ENCODE measurements around the gene HNRNPL.
"Not testable (repeated sequence)": the region's sequence is repeated elsewhere in the genome, so short reads cannot be mapped to it uniquely, and the experiment has no call there.

The HNRNPL gene

DNA sequence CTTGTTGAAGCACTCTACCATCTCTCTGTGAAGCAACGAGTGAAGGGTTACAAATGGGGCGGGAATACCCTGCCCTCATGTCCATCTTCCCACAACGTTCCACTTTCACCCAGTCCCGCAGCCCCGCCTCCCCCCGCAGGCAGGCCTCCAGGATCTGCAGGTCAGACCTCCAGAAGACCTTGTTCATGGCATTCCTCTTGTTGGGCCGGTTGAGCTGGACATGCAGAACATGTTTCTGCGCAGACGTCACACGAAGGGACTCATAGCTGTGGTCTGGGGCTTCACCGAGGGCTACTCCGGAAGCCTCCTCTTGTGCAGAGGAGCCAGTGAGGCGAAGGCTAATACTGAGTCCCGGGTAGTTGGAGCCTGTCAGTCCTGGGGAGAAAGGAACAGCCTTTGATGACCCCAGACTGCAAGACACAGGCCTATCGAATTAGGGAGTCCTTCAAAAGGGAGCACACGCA is 18.6 kb downstream of the HNRNPL start:
- Histone ChIP-seq H3K36me3 (ENCODE audit: control insufficient read depth, low read length) (peaks cover 47% of the 10 kb centered on the region), H4K20me1 (ENCODE audit: control insufficient read depth, insufficient read depth, low read depth, low read length) (no peaks in the 10 kb centered on the region), H3F3A (ENCODE audit: control insufficient read depth, insufficient read depth) (peaks cover 27% of the 10 kb centered on the region), H3K4me2 (ENCODE audit: low read length) (peak overlapping the region; percentile 98), H3K4me3 (ENCODE audit: low read length) (peak overlapping the region; percentile 95), H3K9me3 (ENCODE audit: control insufficient read depth, insufficient read depth, low read length) (no peaks in the 10 kb centered on the region), H3K79me2 (ENCODE audit: control insufficient read depth, low read length) (peaks cover 18% of the 10 kb centered on the region), H3K9me2 (replicated peaks; ENCODE audit: control insufficient read depth, low read length) (no peaks in the 10 kb centered on the region), H3K27me3 (ENCODE audit: control insufficient read depth, low read length) (no peaks in the 10 kb centered on the region), H3K4me1 (ENCODE audit: control insufficient read depth, low read length) (peaks cover 26% of the 10 kb centered on the region), H3K27ac (ENCODE audit: low read depth, low read length) (peak overlapping the region; percentile 60)
- no peak for TF ChIP-seq EZH2phosphoT487 (IDR thresholded peaks at IDR 0.05; ENCODE audit: borderline replicate concordance, low read length)
- TF ChIP-seq, protein P1, sequence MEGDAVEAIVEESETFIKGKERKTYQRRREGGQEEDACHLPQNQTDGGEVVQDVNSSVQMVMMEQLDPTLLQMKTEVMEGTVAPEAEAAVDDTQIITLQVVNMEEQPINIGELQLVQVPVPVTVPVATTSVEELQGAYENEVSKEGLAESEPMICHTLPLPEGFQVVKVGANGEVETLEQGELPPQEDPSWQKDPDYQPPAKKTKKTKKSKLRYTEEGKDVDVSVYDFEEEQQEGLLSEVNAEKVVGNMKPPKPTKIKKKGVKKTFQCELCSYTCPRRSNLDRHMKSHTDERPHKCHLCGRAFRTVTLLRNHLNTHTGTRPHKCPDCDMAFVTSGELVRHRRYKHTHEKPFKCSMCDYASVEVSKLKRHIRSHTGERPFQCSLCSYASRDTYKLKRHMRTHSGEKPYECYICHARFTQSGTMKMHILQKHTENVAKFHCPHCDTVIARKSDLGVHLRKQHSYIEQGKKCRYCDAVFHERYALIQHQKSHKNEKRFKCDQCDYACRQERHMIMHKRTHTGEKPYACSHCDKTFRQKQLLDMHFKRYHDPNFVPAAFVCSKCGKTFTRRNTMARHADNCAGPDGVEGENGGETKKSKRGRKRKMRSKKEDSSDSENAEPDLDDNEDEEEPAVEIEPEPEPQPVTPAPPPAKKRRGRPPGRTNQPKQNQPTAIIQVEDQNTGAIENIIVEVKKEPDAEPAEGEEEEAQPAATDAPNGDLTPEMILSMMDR (IDR thresholded peaks at IDR 0.05; ENCODE audit: low read depth, low read length, poor library complexity, severe bottlenecking) = no peak

DNA sequence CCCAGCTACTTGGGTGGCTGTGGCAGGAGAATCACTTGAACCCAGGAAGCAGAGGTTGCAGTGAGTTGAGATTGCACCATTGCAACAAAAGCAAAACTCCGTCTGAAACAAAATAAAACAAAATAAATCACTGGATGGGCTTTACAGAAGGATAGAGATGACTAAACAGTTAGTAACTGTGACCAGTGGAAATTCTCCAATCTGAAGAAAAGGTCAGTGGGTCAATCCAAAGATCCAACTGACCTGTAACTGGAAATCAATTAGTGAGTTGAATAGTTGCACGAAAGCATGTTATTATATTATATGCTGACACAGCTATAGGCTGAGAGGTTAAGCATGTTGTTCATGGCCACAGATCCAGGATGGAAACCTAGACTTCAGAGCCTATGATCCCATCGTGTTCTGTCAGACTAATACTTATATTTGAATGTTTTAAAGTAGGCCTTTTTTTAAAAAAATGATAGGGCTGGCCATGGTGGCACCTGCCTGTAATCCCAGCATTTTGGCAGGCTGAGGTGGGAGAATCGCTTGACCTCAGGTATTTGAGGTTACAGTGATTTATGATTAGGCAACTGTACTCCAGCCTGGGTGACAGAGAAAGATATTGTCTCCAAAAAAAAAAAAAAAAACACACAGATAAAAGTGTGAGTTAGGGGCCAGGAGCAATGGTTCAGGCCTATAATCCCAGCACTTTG is 19.6 kb downstream of the HNRNPL start:
- H3F3A ChIP-seq (ENCODE audit: control insufficient read depth, insufficient read depth) = peaks cover 17% of the 10 kb centered on the region
- H3K27ac ChIP-seq (ENCODE audit: low read depth, low read length) = no peak overlapping the region
- peak overlapping the region; percentile 95 for H3K4me3 ChIP-seq (ENCODE audit: low read length)
- peaks cover 26% of the 10 kb centered on the region for H3K4me1 ChIP-seq (ENCODE audit: control insufficient read depth, low read length)
- no peaks in the 10 kb centered on the region for H3K27me3 ChIP-seq (ENCODE audit: control insufficient read depth, low read length)
- peaks cover 41% of the 10 kb centered on the region for H3K36me3 ChIP-seq (ENCODE audit: control insufficient read depth, low read length)
- H3K4me2 ChIP-seq (ENCODE audit: low read length) = peak overlapping the region; percentile 98
- H3K79me2 ChIP-seq (ENCODE audit: control insufficient read depth, low read length) = peaks cover 18% of the 10 kb centered on the region
- no peaks in the 10 kb centered on the region for H4K20me1 ChIP-seq (ENCODE audit: control insufficient read depth, insufficient read depth, low read depth, low read length)
- no peaks in the 10 kb centered on the region for H3K9me3 ChIP-seq (ENCODE audit: control insufficient read depth, insufficient read depth, low read length)
- TF ChIP-seq, protein P1 (IDR thresholded peaks at IDR 0.05; ENCODE audit: low read depth, low read length, poor library complexity, severe bottlenecking) = no peak
- no peak for TF ChIP-seq EZH2phosphoT487 (IDR thresholded peaks at IDR 0.05; ENCODE audit: borderline replicate concordance, low read length)
- no peaks in the 10 kb centered on the region for H3K9me2 ChIP-seq (replicated peaks; ENCODE audit: control insufficient read depth, low read length)

DNA sequence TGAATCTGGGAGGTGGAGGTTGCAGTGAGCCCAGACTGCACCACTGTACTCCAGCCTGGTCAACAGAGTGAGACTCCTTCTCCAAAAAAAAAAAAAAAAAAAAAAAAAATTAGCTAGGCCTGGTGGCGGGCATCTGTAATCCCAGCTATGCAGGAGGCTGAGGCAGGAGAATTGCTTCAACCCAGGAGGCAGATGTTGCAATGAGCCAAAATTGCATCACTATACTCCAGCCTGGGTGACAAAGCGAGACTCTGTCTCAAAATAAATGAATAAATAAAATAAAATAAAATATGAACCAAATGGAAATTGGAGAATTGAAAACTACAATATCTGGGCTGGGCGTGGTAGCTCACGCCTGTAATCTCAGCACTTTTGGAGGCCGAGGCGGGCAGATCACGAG is 20.6 kb downstream of the HNRNPL start:
- not testable (repeated sequence) for H4K20me1 ChIP-seq (ENCODE audit: control insufficient read depth, insufficient read depth, low read depth, low read length); H3K4me2 ChIP-seq (ENCODE audit: low read length); H3K9me2 ChIP-seq (replicated peaks; ENCODE audit: control insufficient read depth, low read length); H3K4me3 ChIP-seq (ENCODE audit: low read length); H3K27me3 ChIP-seq (ENCODE audit: control insufficient read depth, low read length); H3K27ac ChIP-seq (ENCODE audit: low read depth, low read length); H3K9me3 ChIP-seq (ENCODE audit: control insufficient read depth, insufficient read depth, low read length); H3F3A ChIP-seq (ENCODE audit: control insufficient read depth, insufficient read depth)
- Histone ChIP-seq H3K4me1 (ENCODE audit: control insufficient read depth, low read length) (peaks cover 26% of the 10 kb centered on the region), H3K36me3 (ENCODE audit: control insufficient read depth, low read length) (peaks cover 41% of the 10 kb centered on the region), H3K79me2 (ENCODE audit: control insufficient read depth, low read length) (peaks cover 18% of the 10 kb centered on the region)

DNA sequence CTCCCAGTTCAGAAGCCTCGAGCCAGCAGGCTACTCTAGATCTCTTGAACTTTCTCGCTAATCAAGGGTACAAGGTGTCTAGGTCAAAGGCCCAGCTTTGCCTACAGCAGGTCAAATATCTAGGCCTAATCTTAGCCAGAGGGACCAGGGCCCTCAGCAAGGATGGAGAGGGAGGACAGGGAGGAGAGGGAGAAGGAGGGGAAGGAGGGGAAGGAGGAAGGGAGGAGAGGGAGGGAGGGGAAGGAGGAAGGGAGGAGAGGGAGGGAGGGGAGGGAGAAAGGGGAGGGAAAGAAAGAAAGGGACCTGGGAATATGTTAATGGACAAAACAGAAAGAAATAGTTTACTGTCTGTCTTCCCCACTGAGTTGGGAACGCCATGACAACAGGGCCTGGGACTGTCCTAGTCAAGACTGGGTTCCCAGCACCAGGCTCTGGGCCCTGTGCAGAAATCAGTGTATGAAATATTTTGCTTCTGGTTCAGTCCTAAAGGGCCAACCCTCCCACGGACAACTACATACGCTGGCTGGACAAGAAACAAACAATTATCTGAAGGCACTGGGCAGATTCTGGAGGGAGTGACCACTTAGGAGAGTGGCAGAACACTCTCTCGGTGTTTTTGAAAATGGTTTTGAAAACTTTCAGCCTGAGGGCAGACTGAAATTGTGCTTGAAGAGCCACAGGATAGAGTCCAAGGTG is 22.8 kb downstream of the HNRNPL start:
- peaks cover 14% of the 10 kb centered on the region for H3K4me1 ChIP-seq (ENCODE audit: control insufficient read depth, low read length)
- no peak overlapping the region for H3K27ac ChIP-seq (ENCODE audit: low read depth, low read length)
- no peaks in the 10 kb centered on the region for H3K9me2 ChIP-seq (replicated peaks; ENCODE audit: control insufficient read depth, low read length)
- H3K36me3 ChIP-seq (ENCODE audit: control insufficient read depth, low read length) = peaks cover 53% of the 10 kb centered on the region
- no peaks in the 10 kb centered on the region for H3K27me3 ChIP-seq (ENCODE audit: control insufficient read depth, low read length)
- TF ChIP-seq, protein P1 (IDR thresholded peaks at IDR 0.05; ENCODE audit: low read depth, low read length, poor library complexity, severe bottlenecking) = no peak
- TF ChIP-seq EZH2phosphoT487 (IDR thresholded peaks at IDR 0.05; ENCODE audit: borderline replicate concordance, low read length) = no peak
- peaks cover 4% of the 10 kb centered on the region; the same call in 1 of the 2 replicates for H3K9me3 ChIP-seq (ENCODE audit: control insufficient read depth, insufficient read depth, low read length)
- peaks cover 18% of the 10 kb centered on the region for H3K79me2 ChIP-seq (ENCODE audit: control insufficient read depth, low read length)
- no peaks in the 10 kb centered on the region for H3F3A ChIP-seq (ENCODE audit: control insufficient read depth, insufficient read depth)
- no peak overlapping the region for H3K4me3 ChIP-seq (ENCODE audit: low read length)
- no peak overlapping the region for H3K4me2 ChIP-seq (ENCODE audit: low read length)
- H4K20me1 ChIP-seq (ENCODE audit: control insufficient read depth, insufficient read depth, low read depth, low read length) = no peaks in the 10 kb centered on the region

DNA sequence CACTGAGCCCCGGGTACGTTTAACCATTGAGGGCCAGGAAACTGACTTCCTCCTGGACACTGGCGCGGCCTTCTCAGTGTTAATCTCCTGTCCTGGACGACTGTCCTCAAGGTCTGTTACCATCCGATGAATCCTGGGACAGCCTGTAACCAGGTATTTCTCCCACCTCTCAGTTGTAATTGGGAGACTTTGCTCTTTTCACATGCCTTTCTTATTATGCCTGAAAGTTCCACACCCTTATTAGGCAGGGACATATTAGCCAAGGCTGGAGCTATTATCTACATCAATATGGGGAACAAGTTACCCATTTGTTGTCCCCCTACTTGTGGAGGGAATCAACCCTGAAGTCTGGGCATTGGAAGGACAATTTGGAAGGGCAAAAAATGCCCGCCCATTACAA is 23.9 kb downstream of the HNRNPL start:
- H3K27ac ChIP-seq (ENCODE audit: low read depth, low read length); H3K9me3 ChIP-seq (ENCODE audit: control insufficient read depth, insufficient read depth, low read length); H3F3A ChIP-seq (ENCODE audit: control insufficient read depth, insufficient read depth); H3K4me2 ChIP-seq (ENCODE audit: low read length); H3K4me1 ChIP-seq (ENCODE audit: control insufficient read depth, low read length); H3K27me3 ChIP-seq (ENCODE audit: control insufficient read depth, low read length); H3K9me2 ChIP-seq (replicated peaks; ENCODE audit: control insufficient read depth, low read length); H4K20me1 ChIP-seq (ENCODE audit: control insufficient read depth, insufficient read depth, low read depth, low read length); H3K4me3 ChIP-seq (ENCODE audit: low read length): not testable (repeated sequence)
- Histone ChIP-seq H3K79me2 (ENCODE audit: control insufficient read depth, low read length) (peaks cover 12% of the 10 kb centered on the region), H3K36me3 (ENCODE audit: control insufficient read depth, low read length) (peaks cover 47% of the 10 kb centered on the region)
